ENCODE results near the gene UBXN6.

UBXN6 gene

DNA sequence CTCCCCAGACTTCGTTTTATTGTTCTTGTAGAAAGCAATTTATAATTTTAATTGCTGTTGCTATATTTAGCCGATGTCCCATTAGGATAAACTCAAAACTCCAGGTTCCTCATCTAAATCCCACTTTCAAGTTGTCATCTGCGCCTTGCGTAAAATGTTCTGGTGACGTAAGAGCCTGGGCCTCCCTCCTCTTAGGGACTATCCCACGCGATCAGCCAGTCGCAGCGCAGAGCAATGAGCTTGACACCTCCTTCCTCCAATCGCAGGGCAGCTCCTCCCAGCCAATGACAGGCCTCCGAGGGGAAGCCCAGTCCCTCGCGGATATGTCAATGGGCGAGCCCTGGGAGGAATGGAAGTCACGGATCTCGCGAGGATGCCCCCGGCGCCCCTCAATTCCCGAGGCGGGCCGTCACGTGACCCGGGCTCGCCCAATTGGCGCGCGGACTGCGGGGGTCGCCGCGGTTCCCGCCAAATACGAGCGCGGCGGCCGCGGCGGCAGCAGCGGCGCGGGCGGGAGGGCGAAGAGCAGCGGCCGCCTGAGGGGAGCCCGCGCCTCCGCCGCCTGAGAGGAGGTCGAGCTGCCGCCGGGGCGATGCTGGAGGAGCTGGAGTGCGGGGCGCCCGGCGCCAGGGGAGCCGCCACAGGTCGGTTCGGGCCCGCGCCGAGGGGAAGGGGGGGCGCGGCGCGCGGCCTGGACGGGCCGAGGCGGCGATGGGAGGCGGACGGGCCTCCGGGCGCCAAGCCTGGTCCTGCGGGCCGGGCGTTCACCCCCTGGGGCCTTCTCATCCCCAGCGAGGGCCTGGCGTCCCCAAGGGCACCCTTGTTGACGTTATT is 55.2 kb downstream of the UBXN6 start, which contains the start of gene CHAF1A:
Gene CHAF1A, plus strand, starts transcription at position 470 of the 834 bp plus-strand sequence. Its CDS starts 123 bp downstream, at position 593.
- DNase-seq, result peak; percentile 99

- DNase-seq, result no peak
These were observed 55.8 kb downstream of the UBXN6 start for GRCh38 chr19:4401769-4402170.

DNA sequence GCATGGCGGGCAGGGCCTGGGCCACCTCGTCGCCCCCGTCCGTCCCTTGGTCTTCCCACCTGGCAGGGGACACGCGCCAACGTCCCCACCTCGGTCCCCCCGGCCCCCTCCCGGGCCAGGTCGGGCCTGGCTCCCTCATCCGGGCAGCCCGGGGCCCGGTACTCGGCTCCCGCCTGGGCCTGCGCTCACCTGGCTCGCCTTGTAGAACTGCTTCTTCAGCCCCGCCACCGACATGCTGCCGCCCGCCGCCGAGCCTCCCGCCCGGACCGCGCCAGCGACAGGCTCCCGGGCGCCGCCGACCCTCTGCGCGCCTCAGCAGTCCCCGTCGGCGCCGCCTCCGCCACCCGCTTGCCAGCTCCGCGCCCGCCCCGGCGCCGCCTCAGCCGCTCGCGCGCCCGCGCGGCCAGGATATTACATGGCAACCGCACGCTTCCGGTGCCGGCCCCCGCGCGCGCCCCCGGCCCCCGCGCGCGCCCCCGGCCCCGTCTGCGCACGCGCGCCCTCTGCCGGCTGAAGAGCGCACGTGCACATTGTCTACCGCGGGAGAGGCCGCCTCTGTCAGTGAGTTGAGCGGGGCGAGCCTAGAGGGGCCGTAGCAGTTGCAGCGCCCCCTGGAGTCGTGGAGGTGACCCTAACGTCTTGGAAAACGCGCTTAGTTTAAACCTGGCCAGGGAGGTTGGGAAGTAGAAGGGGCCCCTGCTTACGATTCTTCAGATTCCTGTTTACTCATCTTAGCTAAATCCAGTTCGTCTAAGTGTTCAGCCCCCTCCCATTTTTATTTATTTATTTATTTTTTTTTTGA is 57.3 kb downstream of the UBXN6 start, which contains the start of gene SH3GL1:
Gene SH3GL1, minus strand, starts transcription at position 413 of the 802 bp plus-strand sequence. Its CDS starts 179 bp downstream, at position 234.
- DNase-seq, result peak; percentile 94

- DNase-seq, result no peak
These were observed 57.8 kb downstream of the UBXN6 start for GRCh38 chr19:4399812-4400134.

- DNase-seq, result no peak
These were observed 60.4 kb downstream of the UBXN6 start for GRCh38 chr19:4396949-4397783.
